Esophagus squamous epithelium (tissue), 5 donors: ENCODE results near the gene FBLIM1. TPM values are rescaled to one million over a fixed set of nuclear protein-coding genes. Genes with fewer than 3 reads are reported as not detected.

Experiments used
- DNase-seq: peaks from one replicate; lab custom pipeline; 2025; lab: John Stamatoyannopoulos, UW
- H3K27ac ChIP-seq, 4 donors: fragments of 200-600 bp; sonication (generic); one replicate each; pipeline ENCODE4 v1.5.1; 2016 to 2019; ENCODE audit warnings: mild to moderate bottlenecking in 1 of 4
- H3K27me3 ChIP-seq, 4 donors: fragments of 200-600 bp; sonication (generic); 1 replicate in 3 of 4; 2 replicates in 1 of 4; pipeline versions ENCODE4 v1.5.1 to v1.6.0; 2017 to 2021; ENCODE audit warnings: antibody characterized with exemption in 1 of 4
- H3K36me3 ChIP-seq, 3 donors: fragments of 200-600 bp; sonication (generic); one replicate each; pipeline ENCODE4 v1.5.1; 2016 to 2019
- H3K4me1 ChIP-seq, 3 donors: fragments of 200-600 bp; sonication (generic); one replicate each; pipeline ENCODE4 v1.5.1; 2017 to 2019
- H3K4me3 ChIP-seq, 4 donors: fragments of 200-600 bp; sonication (generic); 1 replicate in 3 of 4; 2 replicates in 1 of 4; pipeline ENCODE4 v1.5.1; 2016 to 2019; ENCODE audit warnings: mild to moderate bottlenecking in 2 of 4, moderate library complexity in 1 of 4
- H3K9me3 ChIP-seq, 3 donors: fragments of 200-600 bp; sonication (generic); one replicate each; pipeline ENCODE4 v1.5.1; 2016 to 2019
- POLR2A ChIP-seq, 4 donors: fragments of 450-650 bp; IDR thresholded peaks; one replicate each; pipeline ENCODE4 v1.6.1; 2017; ENCODE audit warnings: antibody characterized with exemption in 4 of 4, mild to moderate bottlenecking in 4 of 4, moderate library complexity in 3 of 4
- WGBS, 2 donors: methylation state at CpG; one replicate each; pipeline ENCODE4 v1.1.5; 2018; 5-methylcytosine and 5-hydroxymethylcytosine counted together
- intact Hi-C: fragments of 100-400 bp; cut with DNase I; formaldehyde crosslinking; loops from one replicate; pipeline ENCODE4 v1.15.0; 2022
- total RNA-seq, 4 donors: library from RNA; depleted of rRNA; stranded (reverse); fragments of >200 nt; gene quantifications; one replicate each; pipeline ENCODE4 v1.1.0, GENCODE V29; 2016
- TF ChIP-seq, protein P1 (sequence below), 6 experiments: fragments of 450-650 bp in 4 of 6; fragments of 200-600 bp in 2 of 6; sonication (generic) in 2 of 6; IDR thresholded peaks; one replicate each; pipeline ENCODE4 v1.5.1; 2016 to 2019; ENCODE audit warnings: antibody characterized with exemption in 6 of 6, mild to moderate bottlenecking in 4 of 6, moderate library complexity in 4 of 6
- donor health status: DM: yes; HTN: yes; CAD: no.

Gene FBLIM1
- total RNA-seq, 4 donors from 2014 or later, result 28.2 to 46.0 (median 29.4) TPM

DNA sequence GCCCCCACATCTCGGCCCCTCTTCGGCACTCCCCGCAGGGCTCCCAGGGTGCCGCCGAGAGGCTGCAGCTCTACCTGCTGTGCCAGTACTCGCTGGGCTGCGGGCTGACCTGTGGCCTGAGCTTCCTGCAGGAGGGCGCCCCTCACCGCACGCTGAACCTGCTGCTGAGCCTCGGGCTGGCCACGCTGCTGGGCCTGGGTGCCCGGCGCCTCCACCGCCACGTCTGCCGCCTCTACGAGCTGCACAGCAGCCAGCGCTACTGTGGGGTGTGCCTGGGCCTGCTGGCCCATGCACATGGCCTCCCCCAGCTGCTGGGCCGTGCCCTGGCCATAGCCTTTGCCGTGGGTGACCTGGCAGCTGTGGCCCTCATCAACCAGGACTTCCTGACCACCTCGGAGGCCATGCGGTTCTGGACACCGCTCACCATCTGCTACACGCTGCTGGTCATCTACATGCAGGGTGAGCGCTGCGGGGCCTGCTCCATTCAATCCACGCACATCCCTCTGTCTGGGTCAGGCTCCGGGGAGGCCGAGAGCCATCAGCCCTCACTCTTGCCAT is 14.4 kb upstream of the FBLIM1 start:
- Histone ChIP-seq H3K36me3 (no peaks in the 10 kb centered on the region), H3K9me3 (no peaks in the 10 kb centered on the region), H3K27ac (no peak overlapping the region), H3K4me3 (no peak overlapping the region), H3K27me3 (no peaks in the 10 kb centered on the region), H3K4me1 (peaks cover 5 to 21% (median 12%) of the 10 kb centered on the region in 3 donors)
- intact Hi-C loops, result loop anchor here (10.0 kb wide), 1 partner anchor 149 kb away; no protein-coding TSS in a partner anchor
- 65% methylated on average over 4 of the region's 30 CpGs; no CpG with 5 or more reads in 1 of the 2 donors for WGBS, 2 donors
- DNase-seq, result no peak
- TF ChIP-seq POLR2A (IDR thresholded peaks at IDR 0.05), result no peak
- TF ChIP-seq, protein P1, sequence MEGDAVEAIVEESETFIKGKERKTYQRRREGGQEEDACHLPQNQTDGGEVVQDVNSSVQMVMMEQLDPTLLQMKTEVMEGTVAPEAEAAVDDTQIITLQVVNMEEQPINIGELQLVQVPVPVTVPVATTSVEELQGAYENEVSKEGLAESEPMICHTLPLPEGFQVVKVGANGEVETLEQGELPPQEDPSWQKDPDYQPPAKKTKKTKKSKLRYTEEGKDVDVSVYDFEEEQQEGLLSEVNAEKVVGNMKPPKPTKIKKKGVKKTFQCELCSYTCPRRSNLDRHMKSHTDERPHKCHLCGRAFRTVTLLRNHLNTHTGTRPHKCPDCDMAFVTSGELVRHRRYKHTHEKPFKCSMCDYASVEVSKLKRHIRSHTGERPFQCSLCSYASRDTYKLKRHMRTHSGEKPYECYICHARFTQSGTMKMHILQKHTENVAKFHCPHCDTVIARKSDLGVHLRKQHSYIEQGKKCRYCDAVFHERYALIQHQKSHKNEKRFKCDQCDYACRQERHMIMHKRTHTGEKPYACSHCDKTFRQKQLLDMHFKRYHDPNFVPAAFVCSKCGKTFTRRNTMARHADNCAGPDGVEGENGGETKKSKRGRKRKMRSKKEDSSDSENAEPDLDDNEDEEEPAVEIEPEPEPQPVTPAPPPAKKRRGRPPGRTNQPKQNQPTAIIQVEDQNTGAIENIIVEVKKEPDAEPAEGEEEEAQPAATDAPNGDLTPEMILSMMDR (IDR thresholded peaks at IDR 0.05), result no peak

DNA sequence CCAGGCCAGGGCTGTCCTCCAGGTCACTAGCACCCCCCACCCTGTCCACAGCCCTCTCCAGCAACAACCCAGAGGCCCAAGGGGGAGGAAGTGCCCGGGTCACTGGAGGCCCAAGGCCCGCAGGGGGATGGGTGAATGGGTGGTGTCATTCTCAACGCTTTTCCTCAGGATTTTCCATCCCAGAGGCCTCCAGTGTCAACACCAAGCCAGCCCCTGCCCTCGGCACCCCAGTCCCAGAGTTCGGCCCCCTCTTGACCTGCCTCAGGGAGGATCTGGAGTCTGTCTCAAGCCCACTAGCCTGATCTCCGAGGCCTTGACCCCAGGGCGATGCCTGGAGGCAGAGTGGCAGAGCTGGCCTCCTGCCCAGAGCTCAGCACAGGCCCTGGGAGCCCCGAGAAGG is 11.2 kb upstream of the FBLIM1 start:
- WGBS, 2 donors, result 72% methylated on average over 4 to 5 of the region's 8 CpGs
- intact Hi-C loops, result loop anchor here (10.0 kb wide), 1 partner anchor 153 kb away; no protein-coding TSS in a partner anchor
- Histone ChIP-seq H3K4me1 (peaks cover 0 to 14% (median 4%) of the 10 kb centered on the region in 3 donors), H3K9me3 (no peaks in the 10 kb centered on the region), H3K27me3 (no peaks in the 10 kb centered on the region), H3K4me3 (no peak overlapping the region), H3K36me3 (no peaks in the 10 kb centered on the region), H3K27ac (no peak overlapping the region)
- no peak for TF ChIP-seq POLR2A (IDR thresholded peaks at IDR 0.05)
- TF ChIP-seq, protein P1 (IDR thresholded peaks at IDR 0.05), result no peak
- DNase-seq, result no peak

DNA sequence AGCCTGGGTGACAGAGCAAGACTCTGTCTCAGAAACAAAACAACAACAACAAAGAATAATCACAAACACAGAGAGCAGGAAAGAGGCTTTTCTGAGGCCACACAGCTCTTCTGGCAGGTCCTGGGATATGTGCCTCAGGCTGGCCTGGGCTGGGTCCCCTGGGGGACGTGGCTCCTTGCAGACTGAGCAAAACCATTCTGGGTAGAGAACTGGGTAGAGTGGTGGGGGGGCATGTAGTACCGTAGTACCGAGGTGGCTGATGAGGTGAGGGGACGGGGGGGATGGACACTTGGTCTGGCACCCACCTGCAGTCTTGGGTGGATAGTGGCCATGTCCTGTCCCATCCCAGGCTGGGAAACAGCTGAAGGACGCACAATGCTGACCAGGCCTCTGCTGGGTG is 10.3 kb upstream of the FBLIM1 start:
- H3K4me3 ChIP-seq, result no peak overlapping the region
- WGBS, 2 donors, result 70 to 91% methylated on average over 4 of the region's 5 CpGs
- intact Hi-C loops, result loop anchor here (10.0 kb wide), 1 partner anchor 153 kb away; no protein-coding TSS in a partner anchor

DNA sequence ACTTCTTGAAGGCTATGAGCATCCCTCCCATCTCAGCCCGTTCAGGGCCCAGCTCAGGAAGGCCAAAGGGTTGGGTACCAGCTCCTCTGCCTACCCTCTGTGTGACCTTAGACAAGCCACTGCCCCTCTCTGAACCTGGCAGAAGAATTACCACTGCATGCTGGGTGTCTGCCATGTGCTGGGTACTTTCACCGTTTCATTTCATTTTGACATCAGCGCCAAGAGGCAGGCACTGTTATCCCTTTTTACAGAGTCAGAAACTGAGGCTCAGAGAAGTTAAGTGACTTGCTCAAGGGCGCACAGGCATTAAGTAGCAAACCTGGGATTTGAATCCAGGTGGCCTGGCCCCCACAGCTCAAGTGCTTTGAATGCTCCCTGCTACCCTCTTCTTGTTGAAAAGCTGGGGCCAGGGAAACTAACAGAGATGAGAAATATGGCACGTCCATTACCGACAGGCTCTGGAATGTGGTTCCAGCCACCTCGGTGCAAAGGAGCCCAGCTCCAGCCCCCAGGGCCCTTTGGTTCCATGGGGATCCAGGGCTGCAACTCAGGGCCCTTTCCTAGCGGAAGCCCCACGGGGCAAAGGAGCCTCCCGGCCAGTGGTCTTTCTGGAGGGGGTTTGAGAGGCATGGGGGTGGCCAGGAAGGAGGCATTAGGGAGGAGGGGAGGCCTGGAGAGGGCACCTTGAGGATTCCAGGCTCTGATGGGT is 9.8 kb upstream of the FBLIM1 start:
- peak overlapping the region in 2 of 4 donors; percentile 13 to 52 for H3K27ac ChIP-seq
- 80% methylated on average over 9 of the region's 10 CpGs; no CpG with 5 or more reads in 1 of the 2 donors for WGBS, 2 donors

More for the DNA sequence above, 10.3 kb upstream of the FBLIM1 start:
- H3K9me3 ChIP-seq, result no peaks in the 10 kb centered on the region
- peaks cover 0 to 14% (median 4%) of the 10 kb centered on the region in 3 donors for H3K4me1 ChIP-seq
- DNase-seq, result no peak
- TF ChIP-seq POLR2A (IDR thresholded peaks at IDR 0.05), result no peak
- H3K27me3 ChIP-seq, result no peaks in the 10 kb centered on the region
- H3K36me3 ChIP-seq, result no peaks in the 10 kb centered on the region
- H3K27ac ChIP-seq, result no peak overlapping the region

More for the DNA sequence above, 9.8 kb upstream of the FBLIM1 start:
- H3K36me3 ChIP-seq, result no peaks in the 10 kb centered on the region
- H3K27me3 ChIP-seq, result no peaks in the 10 kb centered on the region
- no peak overlapping the region for H3K4me3 ChIP-seq
- peaks cover 0 to 14% (median 4%) of the 10 kb centered on the region in 3 donors for H3K4me1 ChIP-seq
- H3K9me3 ChIP-seq, result no peaks in the 10 kb centered on the region
- TF ChIP-seq, protein P1 (IDR thresholded peaks at IDR 0.05), result no peak
- TF ChIP-seq POLR2A (IDR thresholded peaks at IDR 0.05), result no peak
- intact Hi-C loops, result loop anchor here (10.0 kb wide), 1 partner anchor 154 kb away; no protein-coding TSS in a partner anchor
- DNase-seq, result no peak
